Endothelial cell of umbilical vein (primary cell): ENCODE measurements around the gene SEBOX. TPM values are rescaled to one million over a fixed set of nuclear protein-coding genes. Genes with fewer than 3 reads are reported as not detected.

Experiments used
- BruUV-seq: library from RNA; stranded (reverse); fragments of 400-500 nt; replicated peaks from 2 replicates; lab custom pipeline; 2021; lab: Mats Ljungman, UMichigan
- CTCF ChIA-PET: fragments of 300-600, 350-600 bp; sonication (Branson Sonifier 250); formaldehyde crosslinking; loops from one replicate; lab custom pipeline; 2021; ENCODE audit warnings: antibody characterized with exemption, inconsistent platforms; lab: Charles Lee
- POLR2A ChIA-PET: fragments of 300-600, 350-600 bp; sonication (Branson Sonifier 250); formaldehyde crosslinking; loops from one replicate; lab custom pipeline; 2021; ENCODE audit warnings: antibody characterized with exemption, inconsistent platforms; lab: Charles Lee
- DNase-seq: peaks from one replicate; pipeline ENCODE4 v3.0.0-alpha.2; 2011; ENCODE audit warnings: low read depth, low spot score
- FAIRE-seq: peaks from 2 replicates; lab custom pipeline; 2011; peaks lifted over from hg19 to GRCh38; lab: Jason Lieb, UNC
- H2AFZ ChIP-seq: 2 replicates; pipeline ENCODE4 v1.6.0; 2012; ENCODE audit warnings: low read depth, low read length, control low read depth, inconsistent platforms
- H3K27ac ChIP-seq: 2 replicates; pipeline ENCODE4 v1.5.1; 2011; ENCODE audit warnings: low read depth, mild to moderate bottlenecking, control low read depth, low read length, moderate library complexity; ENCODE audit not compliant: insufficient read depth
- H3K27me3 ChIP-seq, 2 experiments: 2 replicates each; pipeline versions ENCODE4 v1.6.0 to v1.6.1; 2011; ENCODE audit warnings: low read length in 2 of 2, mixed read lengths in 1 of 2; ENCODE audit not compliant: control insufficient read depth in 2 of 2, insufficient read depth in 2 of 2
- H3K36me3 ChIP-seq, 2 experiments: 2 replicates in 1 of 2; 3 replicates in 1 of 2; pipeline ENCODE4 v1.5.1; 2011; ENCODE audit warnings: low read length in 2 of 2, mild to moderate bottlenecking in 1 of 2, moderate library complexity in 1 of 2; ENCODE audit not compliant: control insufficient read depth in 2 of 2, insufficient read depth in 2 of 2; ENCODE audit errors: extremely low read depth in 1 of 2
- H3K4me1 ChIP-seq: 3 replicates; pipeline ENCODE4 v1.5.1; 2011; ENCODE audit warnings: mild to moderate bottlenecking, low read length; ENCODE audit not compliant: control insufficient read depth, insufficient read depth; ENCODE audit errors: extremely low read depth
- H3K4me2 ChIP-seq: 2 replicates; pipeline ENCODE4 v1.6.1; 2011; ENCODE audit warnings: low read length, control low read depth, mixed read lengths; ENCODE audit not compliant: insufficient read depth
- H3K4me3 ChIP-seq, 3 experiments: fragments of 200-600 bp in 1 of 3; sonication (generic), shearing (Covaris generic) in 1 of 3; replicated peaks in 1 of 3; 2 replicates each; pipeline ENCODE4 v1.5.1; 2011 to 2016; ENCODE audit warnings: control low read depth in 3 of 3, low read length in 3 of 3, mild to moderate bottlenecking in 2 of 3, inconsistent platforms in 1 of 3, low read depth in 1 of 3, moderate library complexity in 1 of 3; ENCODE audit not compliant: insufficient read depth in 1 of 3
- H3K79me2 ChIP-seq: 2 replicates; pipeline ENCODE4 v1.6.0; 2012; ENCODE audit warnings: low read length, inconsistent platforms; ENCODE audit not compliant: control insufficient read depth, insufficient read depth
- H3K9ac ChIP-seq: replicated peaks from 2 replicates; pipeline ENCODE3; 2011; ENCODE audit warnings: low read length, control low read depth; ENCODE audit not compliant: insufficient read depth; ENCODE audit errors: extremely low read depth
- H3K9me1 ChIP-seq: replicated peaks from 3 replicates; pipeline ENCODE4 v1.6.0; 2011; ENCODE audit warnings: mild to moderate bottlenecking, low read length; ENCODE audit not compliant: control insufficient read depth, insufficient read depth; ENCODE audit errors: extremely low read depth
- H3K9me3 ChIP-seq: replicated peaks from 2 replicates; pipeline ENCODE4 v1.5.1; 2012; ENCODE audit warnings: low read length, inconsistent platforms; ENCODE audit not compliant: control insufficient read depth, insufficient read depth
- H4K20me1 ChIP-seq: replicated peaks from 2 replicates; pipeline ENCODE3; 2011; ENCODE audit warnings: mild to moderate bottlenecking, low read length; ENCODE audit not compliant: control insufficient read depth, insufficient read depth; ENCODE audit errors: extremely low read depth
- CTCF ChIP-seq, 2 donors: IDR thresholded peaks; 1 replicate in 1 of 2; 2 replicates in 1 of 2; pipeline ENCODE4 v1.5.1; 2011; ENCODE audit warnings: low read length in 2 of 2, mild to moderate bottlenecking in 2 of 2, moderate library complexity in 2 of 2, control low read depth in 1 of 2, inconsistent platforms in 1 of 2, low read depth in 1 of 2; ENCODE audit not compliant: insufficient read depth in 1 of 2; ENCODE audit errors: extremely low read depth in 1 of 2
- EZH2 ChIP-seq: IDR thresholded peaks from 2 replicates; pipeline ENCODE4 v1.6.1; 2012; ENCODE audit warnings: borderline replicate concordance, low read depth, mild to moderate bottlenecking, moderate library complexity, low read length, inconsistent platforms; ENCODE audit not compliant: severe bottlenecking
- FOS ChIP-seq: IDR thresholded peaks from 2 replicates; pipeline ENCODE4 v1.6.1; 2011; ENCODE audit warnings: mild to moderate bottlenecking, low read length, moderate library complexity, borderline replicate concordance; ENCODE audit not compliant: insufficient read depth
- GATA2 ChIP-seq: IDR thresholded peaks from 2 replicates; pipeline ENCODE4 v1.7.0; 2011; ENCODE audit warnings: low read depth, mild to moderate bottlenecking, moderate library complexity, mixed read lengths, low read length; ENCODE audit not compliant: insufficient read length, insufficient read depth
- JUN ChIP-seq: IDR thresholded peaks from 2 replicates; pipeline ENCODE4 v1.6.1; 2011; ENCODE audit warnings: borderline replicate concordance, low read depth; ENCODE audit not compliant: insufficient read length, insufficient read depth
- MYC ChIP-seq: IDR thresholded peaks from one replicate; pipeline ENCODE4 v1.6.1; 2011; ENCODE audit warnings: mild to moderate bottlenecking, low read depth, low read length
- POLR2A ChIP-seq: IDR thresholded peaks from 2 replicates; pipeline ENCODE4 v1.6.1; 2012; ENCODE audit warnings: low read depth, mild to moderate bottlenecking, control low read depth, low read length
- POLR2AphosphoS5 ChIP-seq: IDR thresholded peaks from 2 replicates; pipeline ENCODE4 v1.6.1; 2012; ENCODE audit warnings: low read depth, mild to moderate bottlenecking, control low read depth, low read length, moderate library complexity; ENCODE audit not compliant: insufficient read depth
- dilution Hi-C: fragments of 300-500 bp; cut with MboI; formaldehyde crosslinking; loops from one replicate; pipeline ENCODE4 v1.15.0; 2019; ENCODE audit warnings: low sequenced_read_pairs; ENCODE audit not compliant: extremely low pct_ligation_motif_present
- intact Hi-C: fragments of 100-400 bp; cut with micrococcal nuclease; formaldehyde crosslinking; loops from one replicate; pipeline ENCODE4 v1.10.0; 2022
- polyA plus RNA-seq, 4 experiments: library from polyadenylated mRNA; depleted of rRNA in 3 of 4; stranded (reverse) in 3 of 4; unstranded in 1 of 4; fragments of >200 nt; gene quantifications; 2 replicates each; pipeline versions ENCODE4 v1.2.1 to v1.2.3, GENCODE V29; 2011 to 2012; ENCODE audit warnings: missing spikeins in 1 of 4
- total RNA-seq: library from RNA; stranded (reverse); gene quantifications from 2 replicates; pipeline ENCODE4 v1.2.3, GENCODE V29; 2021
- TF ChIP-seq, protein P1 (sequence below): IDR thresholded peaks from 2 replicates; pipeline ENCODE4 v1.6.1; 2011; ENCODE audit not compliant: insufficient read depth, insufficient read length

SEBOX gene
- total and polyA plus RNA-seq, 2 donors (not counting 3 experiments of a cell fraction or from before 2014, with no cell fraction given) = not detected

DNA sequence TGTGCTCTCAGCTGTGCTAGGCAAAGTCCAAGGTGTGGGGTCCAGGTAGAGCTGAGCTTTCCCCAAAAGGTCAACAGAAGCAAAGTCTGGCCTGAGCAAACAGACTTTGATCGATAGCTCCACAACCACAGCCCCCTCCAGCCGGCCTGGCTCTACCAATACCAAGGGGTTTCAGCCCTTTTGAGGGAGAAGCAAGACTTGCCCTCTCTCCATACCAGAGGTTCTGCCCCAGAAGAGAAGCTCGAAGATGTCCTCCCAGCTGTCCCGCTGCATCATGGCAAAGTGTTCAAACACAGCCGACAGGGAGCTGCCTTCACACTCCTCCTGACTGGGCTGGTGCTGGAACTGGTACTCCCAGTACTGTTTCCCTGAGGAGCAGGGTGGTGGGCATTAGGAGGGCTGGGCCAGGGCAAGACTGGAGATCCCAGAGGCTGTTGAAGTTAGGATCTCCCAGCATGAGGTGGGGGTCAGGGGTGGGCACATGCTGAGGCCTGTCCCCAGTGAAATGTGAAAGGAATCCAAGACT is 3.4 kb upstream of the SEBOX start:
- FAIRE-seq = no peak
- no peak overlapping the region for H3K27ac ChIP-seq
- intact Hi-C loops = no loop called here
- H3K4me3 ChIP-seq = no peak overlapping the region
- peaks cover 13% of the 10 kb centered on the region for H3K4me1 ChIP-seq
- H3K79me2 ChIP-seq = no peaks in the 10 kb centered on the region
- no peak overlapping the region for H3K9ac ChIP-seq
- dilution Hi-C loops = no loop called here
- H3K36me3 ChIP-seq = peaks cover 0 to 7% of the 10 kb centered on the region in 2 experiments
- POLR2A ChIA-PET = no interaction called here
- TF ChIP-seq POLR2AphosphoS5 (no peak), JUN (no peak), CTCF (IDR thresholded peaks at IDR 0.05; ENCODE audit: extremely low read depth in 1 of 2, insufficient read depth in 1 of 2, low read depth in 1 of 2, low read length in 2 of 2) (no peak), GATA2 (no peak), EZH2 (no peak), MYC (no peak), FOS (no peak), POLR2A (no peak)
- TF ChIP-seq, protein P1, sequence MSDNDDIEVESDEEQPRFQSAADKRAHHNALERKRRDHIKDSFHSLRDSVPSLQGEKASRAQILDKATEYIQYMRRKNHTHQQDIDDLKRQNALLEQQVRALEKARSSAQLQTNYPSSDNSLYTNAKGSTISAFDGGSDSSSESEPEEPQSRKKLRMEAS = no peak
- H3K27me3 ChIP-seq = no peaks in the 10 kb centered on the region
- CTCF ChIA-PET = interaction anchor here (0.7 to 6.7 kb wide), 4 partner anchors 11 to 117 kb away, joined by 3 to 36 read pairs (median 3); partner anchors contain the start of genes POLDIP2 and TNFAIP1
- H2AFZ ChIP-seq = no peak overlapping the region
- BruUV-seq = no TSS peak
- H4K20me1 ChIP-seq = no peaks in the 10 kb centered on the region
- no peak for DNase-seq
- H3K9me3 ChIP-seq = no peaks in the 10 kb centered on the region
- no peak overlapping the region for H3K4me2 ChIP-seq
- H3K9me1 ChIP-seq = no peaks in the 10 kb centered on the region
